ENCODE data around the gene SBNO1.
"Not testable (repeated sequence)": the region's sequence is repeated elsewhere in the genome, so short reads cannot be mapped to it uniquely, and the experiment has no call there.

The SBNO1 gene

GRCh38 chr12:123248996-123249741 is 115.5 kb downstream of the SBNO1 start:
- not testable (repeated sequence) for DNase-seq (ENCODE audit: low spot score)

GRCh38 chr12:123248129-123248528 is 116.5 kb downstream of the SBNO1 start:
- DNase-seq (ENCODE audit: low spot score), result not testable (repeated sequence)

GRCh38 chr12:123245678-123246077 is 119.0 kb downstream of the SBNO1 start:
- DNase-seq (ENCODE audit: low spot score), result no peak

- no peak for DNase-seq (ENCODE audit: low spot score)
These were observed 120.9 kb downstream of the SBNO1 start for GRCh38 chr12:123243671-123244262.

GRCh38 chr12:123242116-123242904 is 122.3 kb downstream of the SBNO1 start:
- DNase-seq (ENCODE audit: low spot score), result no peak

All from ecto neural progenitor cell (in vitro differentiated cells).